ENCODE results near the gene SBNO2.
"Not testable (repeated sequence)": the region's sequence is repeated elsewhere in the genome, so short reads cannot be mapped to it uniquely, and the experiment has no call there.

SBNO2 gene

DNA sequence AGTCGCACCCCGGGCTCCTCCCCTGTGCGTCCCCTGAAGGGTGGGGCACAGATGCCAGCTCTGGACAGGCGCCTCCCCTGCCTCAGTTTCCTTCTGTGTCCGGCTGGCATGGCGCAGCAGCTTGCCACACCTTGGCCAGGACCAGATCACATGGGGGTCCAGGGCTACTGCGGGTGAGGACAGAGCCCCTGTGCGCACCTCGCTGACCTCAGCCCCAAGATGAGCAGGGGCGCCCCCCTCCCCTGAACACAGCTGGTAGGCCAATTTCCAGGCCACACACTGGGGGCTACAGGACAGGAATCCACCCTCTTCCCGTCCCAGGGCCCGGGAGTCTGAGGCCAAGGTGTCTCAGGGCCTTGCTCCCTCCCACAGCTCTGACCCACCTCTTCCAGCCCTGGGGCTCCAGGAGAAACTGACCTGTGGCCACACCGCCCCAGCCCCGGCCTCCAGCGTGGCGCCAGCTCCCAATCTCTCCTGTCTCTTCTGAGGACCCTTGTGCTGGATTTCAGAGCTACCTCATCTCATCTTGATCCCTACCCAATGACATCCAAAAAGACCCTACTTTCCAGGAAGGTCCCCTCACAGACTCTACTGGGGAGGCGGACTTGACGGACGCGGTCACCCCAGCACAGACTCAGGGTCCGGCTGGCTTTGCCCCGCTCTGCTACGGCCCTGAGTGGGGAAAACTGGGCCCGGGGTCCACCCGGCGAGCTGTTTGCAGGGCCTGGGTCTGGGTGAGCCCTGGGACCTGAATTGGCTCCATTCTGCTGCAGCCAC lies 28.2 kb downstream of the SBNO2 start:
- no peak for DNase-seq
- in situ Hi-C loops (cut with HindIII; ENCODE audit: low pct_ligation_motif_present, low pct_unique_long_range_greater_than_20kb, low sequenced_read_pairs) = no loop called here

DNA sequence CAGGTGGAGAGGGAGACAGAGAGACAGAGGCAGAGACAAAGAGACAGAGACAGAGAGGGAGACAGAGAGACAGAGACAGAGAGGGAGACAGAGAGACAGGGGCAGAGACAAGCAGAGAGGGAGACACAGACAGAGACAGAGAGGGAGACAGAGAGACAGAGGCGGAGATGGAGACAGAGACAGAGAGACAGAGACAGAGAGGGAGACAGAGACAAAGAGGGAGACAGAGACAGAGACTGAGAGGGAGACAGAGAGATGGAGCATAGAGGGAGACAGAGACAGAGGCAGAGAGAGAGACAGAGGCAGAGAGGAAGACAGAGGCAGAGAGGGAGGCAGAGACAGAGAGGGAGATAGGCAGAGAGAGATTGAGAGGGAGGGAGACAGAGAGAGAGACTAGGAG lies 29.3 kb downstream of the SBNO2 start:
- no peak for DNase-seq
- in situ Hi-C loops (cut with HindIII; ENCODE audit: low pct_ligation_motif_present, low pct_unique_long_range_greater_than_20kb, low sequenced_read_pairs) = no loop called here

DNA sequence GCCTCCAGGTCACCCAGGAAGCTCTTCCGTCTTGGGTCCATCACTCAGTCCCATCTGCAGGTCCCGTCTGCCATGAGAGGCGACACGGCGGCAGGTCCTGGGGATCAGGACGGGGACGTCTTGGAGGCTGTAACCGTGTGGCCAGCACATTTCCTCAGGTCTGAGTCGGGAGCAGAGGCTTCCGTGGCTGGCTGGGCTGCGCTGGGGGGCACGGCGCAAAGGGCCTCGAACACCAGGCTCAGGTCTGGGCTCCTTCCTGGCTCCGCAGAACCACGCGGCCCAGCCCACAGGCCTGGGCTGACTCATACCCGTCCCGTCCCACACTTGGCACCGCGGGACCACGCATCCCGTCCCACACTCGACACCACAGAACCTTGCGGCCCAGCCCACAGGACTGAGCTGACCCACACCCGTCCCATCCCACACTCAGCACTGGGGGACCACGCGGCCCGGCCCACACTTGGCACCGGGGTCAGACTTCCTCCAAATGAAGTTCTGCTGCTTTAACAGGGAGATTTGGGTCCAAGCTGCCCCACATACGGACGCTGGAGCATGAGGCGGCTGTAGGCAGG lies 30.2 kb downstream of the SBNO2 start:
- DNase-seq = no peak
- in situ Hi-C loops (cut with HindIII; ENCODE audit: low pct_ligation_motif_present, low pct_unique_long_range_greater_than_20kb, low sequenced_read_pairs) = no loop called here

DNA sequence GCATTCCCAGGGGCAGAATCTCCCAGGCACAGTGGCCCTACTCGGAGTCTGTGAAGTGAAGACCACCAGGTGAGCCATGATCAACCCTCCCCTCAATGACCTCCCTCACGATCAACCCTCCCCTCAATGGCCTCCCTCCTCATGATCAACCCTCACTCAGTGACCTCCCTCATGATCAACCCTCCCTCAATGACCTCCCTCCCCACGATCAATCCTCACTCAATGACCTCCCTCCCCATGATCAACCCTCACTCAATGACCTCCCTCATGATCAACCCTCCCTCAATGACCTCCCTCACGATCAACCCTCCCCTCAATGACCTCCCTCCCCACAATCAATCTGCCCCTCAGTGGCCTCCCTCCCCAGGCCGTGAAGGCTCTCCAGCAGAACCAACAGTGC lies 32.1 kb downstream of the SBNO2 start:
- in situ Hi-C loops (cut with HindIII; ENCODE audit: low pct_ligation_motif_present, low pct_unique_long_range_greater_than_20kb, low sequenced_read_pairs) = no loop called here
- no peak for DNase-seq

DNA sequence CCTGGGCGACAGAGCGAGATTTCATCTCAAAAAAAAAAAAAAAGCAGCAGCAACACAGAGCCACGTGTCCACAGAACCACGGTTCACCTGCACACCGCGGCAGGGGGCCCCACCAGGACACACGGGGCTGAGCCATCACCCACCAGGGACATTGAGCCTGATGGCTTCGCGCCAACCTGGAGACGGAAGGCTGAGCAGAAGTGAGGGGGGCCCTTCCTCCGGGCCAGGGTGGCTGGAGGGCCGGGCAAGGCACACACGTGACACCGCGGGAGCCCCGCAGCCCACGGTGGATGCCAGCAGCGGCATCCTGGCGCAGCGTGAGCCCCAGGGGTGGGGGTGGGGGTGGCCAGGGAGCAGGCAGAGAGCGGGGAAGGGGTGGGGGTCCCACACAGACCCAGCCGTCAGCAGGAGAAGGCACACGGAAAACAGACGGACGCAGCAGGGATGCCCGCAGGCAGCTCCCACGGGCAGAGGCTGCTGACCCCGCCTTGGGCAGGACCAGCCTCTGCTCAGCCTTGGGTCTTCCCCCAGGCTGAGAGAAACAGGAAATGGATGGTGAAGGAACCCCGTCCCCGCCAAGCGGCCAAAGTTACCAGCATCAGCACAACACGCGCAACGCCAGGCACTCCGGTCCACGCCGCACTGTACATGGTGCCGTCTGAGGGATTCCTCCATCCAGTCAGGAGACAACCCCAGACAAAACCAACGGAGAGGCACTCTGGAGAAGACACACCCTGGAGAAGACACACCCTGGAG lies 33.6 kb downstream of the SBNO2 start:
- in situ Hi-C loops (cut with HindIII; ENCODE audit: low pct_ligation_motif_present, low pct_unique_long_range_greater_than_20kb, low sequenced_read_pairs) = no loop called here
- no peak for DNase-seq

DNA sequence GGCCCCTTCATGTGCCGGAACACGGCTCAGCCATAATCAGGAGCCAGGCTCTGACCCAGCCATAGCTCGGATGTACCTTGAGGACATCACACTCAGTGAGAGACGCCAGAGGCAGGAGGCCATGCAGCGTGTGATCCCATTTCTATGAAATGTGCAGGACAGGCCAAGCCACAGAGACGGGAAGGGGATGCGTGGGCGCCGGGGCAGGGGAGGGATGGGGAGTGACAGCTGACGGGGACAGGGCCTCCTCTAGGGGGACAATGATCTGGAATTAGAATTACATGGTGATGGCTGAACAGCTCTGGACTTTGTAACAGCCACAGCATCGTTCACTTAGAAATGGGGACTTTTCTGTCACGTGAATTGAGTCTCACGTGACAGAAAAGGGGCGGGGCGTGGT lies 34.9 kb downstream of the SBNO2 start:
- in situ Hi-C loops (cut with HindIII; ENCODE audit: low pct_ligation_motif_present, low pct_unique_long_range_greater_than_20kb, low sequenced_read_pairs) = no loop called here
- no peak for DNase-seq

DNA sequence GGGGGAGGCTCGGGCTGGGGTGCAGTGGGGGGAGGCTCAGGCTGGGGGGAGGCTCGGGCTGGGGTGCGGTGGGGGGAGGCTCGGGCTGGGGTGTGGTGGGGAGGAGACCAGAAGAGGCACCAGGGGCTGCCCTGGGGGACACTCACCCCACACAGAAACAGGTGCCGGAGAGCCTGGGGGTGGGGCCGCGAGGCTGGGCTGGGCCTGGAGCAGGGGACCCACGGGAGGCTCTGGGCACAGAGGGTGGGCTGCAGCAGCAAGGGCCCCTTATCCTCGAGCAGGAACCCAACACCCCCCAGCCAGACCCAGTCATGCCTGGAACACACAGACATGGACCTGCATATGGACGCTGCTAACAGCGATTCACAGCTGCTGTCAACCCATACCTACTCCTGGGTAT lies 35.9 kb downstream of the SBNO2 start:
- no peak for DNase-seq
- in situ Hi-C loops (cut with HindIII; ENCODE audit: low pct_ligation_motif_present, low pct_unique_long_range_greater_than_20kb, low sequenced_read_pairs) = no loop called here

DNA sequence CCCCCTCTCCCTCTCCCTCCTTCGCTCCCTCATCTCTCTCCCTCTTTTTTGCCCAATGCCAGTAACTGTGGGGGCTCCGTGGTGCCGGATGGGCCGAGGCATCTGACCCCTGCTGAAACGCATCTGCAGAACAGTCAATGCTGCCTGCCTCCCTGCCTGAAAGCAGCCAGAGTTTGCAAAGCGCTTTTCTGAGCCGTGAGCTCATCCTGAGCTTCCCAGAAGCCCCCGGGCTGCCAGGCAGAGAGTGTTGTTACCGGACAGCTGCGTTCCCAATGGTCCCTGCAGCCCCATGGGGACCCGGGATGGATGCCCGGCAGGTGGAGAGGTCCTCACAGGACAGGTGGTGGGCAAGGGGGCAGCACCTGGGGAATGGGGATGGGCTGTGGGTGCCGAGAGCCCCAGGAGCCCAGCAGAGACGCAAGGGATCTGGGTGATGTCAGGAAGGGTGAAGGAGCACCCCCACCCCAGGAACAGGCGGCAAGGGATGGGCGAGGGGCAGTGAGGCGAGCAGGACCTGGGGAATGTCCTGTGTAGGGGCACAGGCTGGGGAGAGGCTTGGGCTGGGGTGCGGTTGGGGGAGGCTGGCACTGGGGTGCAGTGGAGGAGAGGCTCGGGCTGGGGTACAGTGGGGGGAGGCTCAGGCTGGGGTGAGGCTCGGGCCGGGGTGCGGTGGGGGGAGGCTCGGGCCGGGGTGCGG lies 37.3 kb downstream of the SBNO2 start:
- in situ Hi-C loops (cut with HindIII; ENCODE audit: low pct_ligation_motif_present, low pct_unique_long_range_greater_than_20kb, low sequenced_read_pairs) = no loop called here
- no peak for DNase-seq

DNA sequence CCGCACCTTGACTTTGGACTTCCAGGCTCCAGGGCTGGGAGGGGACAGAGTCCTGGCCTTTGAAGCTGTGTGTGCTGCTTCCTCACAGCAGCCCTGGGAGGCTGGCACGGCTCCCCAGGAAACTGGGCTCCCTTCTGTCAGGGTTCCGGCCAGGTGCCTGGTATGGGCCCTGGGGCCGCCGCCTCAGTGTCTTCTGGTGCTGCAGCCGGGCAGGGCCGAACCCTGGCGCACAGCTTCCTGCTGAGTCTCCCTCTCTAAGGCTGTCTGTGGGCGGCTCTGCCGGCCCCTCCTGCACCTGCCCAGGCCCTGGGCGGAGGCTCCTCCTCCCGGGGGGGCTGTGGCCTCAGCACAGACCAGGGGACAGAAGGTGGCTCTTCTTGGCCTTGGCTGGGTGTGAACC lies 37.9 kb downstream of the SBNO2 start:
- no peak for DNase-seq
- in situ Hi-C loops (cut with HindIII; ENCODE audit: low pct_ligation_motif_present, low pct_unique_long_range_greater_than_20kb, low sequenced_read_pairs) = no loop called here

DNA sequence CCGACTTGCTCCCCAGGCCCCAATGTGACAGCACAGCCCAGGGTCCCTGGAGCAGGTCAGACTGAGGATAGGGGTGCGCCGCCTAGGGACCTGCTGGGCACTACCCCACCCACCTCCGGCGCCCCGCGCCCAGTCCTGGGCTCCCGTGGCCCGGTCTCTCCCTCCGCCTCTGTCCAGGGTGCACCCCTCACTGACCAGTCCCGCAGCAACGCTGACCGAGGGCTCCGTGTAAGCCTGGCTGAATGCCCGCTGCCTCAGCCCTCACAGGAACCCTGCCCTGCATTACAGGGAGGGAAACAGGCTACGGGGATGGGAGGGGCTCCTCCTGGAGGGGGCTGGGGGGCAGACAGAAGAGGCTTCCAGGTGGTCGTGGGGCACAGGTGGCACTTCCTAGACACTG lies 38.6 kb downstream of the SBNO2 start:
- in situ Hi-C loops (cut with HindIII; ENCODE audit: low pct_ligation_motif_present, low pct_unique_long_range_greater_than_20kb, low sequenced_read_pairs) = no loop called here
- DNase-seq = no peak

DNA sequence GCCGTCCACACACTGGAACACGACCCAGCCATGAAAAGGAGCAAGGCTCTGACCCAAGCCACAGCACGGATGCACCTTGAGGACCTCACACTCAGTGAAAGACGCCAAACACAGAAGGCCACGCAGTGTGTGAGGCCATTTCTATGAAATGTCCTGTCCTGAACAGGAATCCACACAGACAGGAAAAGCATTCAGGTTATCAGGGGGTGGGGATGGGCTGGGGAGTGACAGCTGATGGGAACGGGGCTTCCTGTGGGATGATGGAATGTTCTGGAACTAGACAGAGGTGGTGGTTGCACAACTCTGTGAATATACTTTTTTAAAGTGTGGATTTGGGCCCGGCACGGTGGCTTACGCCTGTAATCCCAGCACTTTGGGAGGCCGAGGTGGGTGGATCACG lies 39.6 kb downstream of the SBNO2 start:
- DNase-seq = no peak
- in situ Hi-C loops (cut with HindIII; ENCODE audit: low pct_ligation_motif_present, low pct_unique_long_range_greater_than_20kb, low sequenced_read_pairs) = no loop called here

DNA sequence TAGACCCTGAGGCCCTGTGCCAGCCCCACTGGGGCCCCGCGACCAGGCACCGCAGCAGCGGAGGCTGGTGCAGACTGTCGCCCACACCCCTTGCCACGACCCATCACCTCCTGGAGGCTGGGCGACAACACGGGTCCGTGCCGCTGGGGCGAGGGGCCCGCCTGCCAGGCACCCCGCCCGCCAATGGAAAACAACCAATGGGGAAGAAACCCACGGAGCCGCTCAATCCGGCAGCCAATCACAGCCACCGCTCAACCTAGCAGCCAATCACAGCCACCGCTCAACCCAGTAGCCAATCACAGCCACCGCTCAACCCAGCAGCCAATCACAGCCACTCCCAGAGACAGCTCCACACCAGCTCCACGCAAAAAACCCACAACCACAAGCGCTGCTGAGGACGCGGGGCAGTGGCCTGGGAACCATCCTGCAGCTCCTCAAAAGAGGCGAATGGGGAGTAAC lies 40.6 kb downstream of the SBNO2 start:
- in situ Hi-C loops (cut with HindIII; ENCODE audit: low pct_ligation_motif_present, low pct_unique_long_range_greater_than_20kb, low sequenced_read_pairs) = no loop called here
- peak; percentile 27 for DNase-seq

DNA sequence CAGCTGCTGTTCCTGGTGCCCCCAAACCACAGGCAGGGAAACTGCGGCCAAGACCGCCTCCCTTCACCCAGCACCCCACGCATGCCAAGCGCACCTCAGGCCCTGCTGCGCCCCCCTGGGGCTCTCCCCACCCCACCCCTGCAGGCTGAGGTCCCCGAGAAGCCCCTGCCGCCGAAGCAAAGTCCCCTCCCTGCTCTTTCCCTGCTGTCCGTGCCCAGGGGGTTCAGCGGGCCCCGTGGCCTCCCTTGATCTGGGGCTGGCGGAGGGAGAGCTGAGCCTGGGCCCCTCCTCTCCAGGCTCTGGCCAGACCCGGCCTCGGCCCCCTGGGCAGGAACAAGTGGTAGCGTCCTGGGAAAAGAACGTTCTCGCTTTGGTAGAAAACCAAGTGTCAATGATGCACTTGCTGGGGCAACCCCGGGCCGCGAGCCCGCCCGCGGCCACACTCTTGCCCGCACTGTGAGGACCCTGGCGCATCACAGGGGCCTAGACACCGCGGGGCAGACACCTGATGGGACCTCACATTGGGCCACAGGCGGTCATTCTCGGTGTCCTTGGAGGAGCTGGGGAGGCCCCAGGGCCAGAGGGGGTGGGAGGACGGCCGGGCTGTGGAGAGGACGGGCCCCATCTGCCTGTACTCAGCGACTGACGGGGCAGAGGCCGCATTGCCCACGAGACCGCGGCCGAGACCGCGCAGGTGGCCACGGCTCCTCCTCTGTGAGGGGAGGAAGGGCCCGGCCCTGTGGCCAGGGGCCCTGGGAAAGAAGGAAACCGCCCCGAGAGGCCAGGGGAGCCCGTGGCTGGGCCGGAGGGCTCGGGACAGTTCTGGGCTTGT lies 41.3 kb downstream of the SBNO2 start:
- in situ Hi-C loops (cut with HindIII; ENCODE audit: low pct_ligation_motif_present, low pct_unique_long_range_greater_than_20kb, low sequenced_read_pairs) = no loop called here

DNA sequence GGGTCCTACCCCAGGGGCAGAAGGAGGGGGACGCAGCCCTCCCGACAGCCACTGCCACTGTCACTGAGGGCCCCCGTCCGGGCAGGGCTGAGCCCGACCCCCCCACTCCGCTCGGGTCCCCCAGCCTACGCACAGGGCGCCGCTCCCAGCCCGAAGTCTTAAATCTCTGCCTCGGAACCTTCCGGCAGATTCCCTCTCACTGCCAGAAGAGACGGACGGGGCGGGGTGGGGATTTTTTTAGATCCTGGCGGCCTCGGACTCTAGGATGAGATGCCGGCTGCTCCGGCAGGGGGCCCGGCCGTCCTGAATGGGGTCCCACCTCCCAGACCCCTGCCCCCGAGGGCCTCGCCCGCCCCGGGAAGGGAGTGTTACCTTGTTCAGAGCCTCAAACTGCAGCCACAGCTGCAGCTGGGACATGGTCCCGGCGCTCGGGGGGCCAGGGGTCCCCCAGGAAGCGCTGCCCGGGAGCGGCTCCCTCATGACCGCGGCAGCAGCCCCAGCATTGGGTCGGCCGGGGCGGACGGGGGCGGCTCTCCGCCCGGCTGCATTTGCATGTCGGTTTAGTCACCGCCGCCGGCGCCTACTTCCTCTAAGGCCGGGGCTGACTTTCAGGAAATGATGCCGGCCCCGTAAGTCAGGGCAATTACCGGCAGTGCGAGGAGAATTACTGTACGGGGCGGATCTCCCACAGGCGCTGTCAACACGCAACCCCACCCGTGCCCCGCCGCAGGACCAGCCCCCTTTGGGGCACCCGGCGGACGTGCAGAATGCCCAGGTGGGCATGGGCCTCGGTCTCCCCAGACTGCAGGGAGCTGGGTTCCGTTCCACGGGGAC lies 42.1 kb downstream of the SBNO2 start:
- DNase-seq = peak; percentile 85
- in situ Hi-C loops (cut with HindIII; ENCODE audit: low pct_ligation_motif_present, low pct_unique_long_range_greater_than_20kb, low sequenced_read_pairs) = no loop called here

More for the DNA sequence above, 41.3 kb downstream of the SBNO2 start:
- DNase-seq = no peak

DNA sequence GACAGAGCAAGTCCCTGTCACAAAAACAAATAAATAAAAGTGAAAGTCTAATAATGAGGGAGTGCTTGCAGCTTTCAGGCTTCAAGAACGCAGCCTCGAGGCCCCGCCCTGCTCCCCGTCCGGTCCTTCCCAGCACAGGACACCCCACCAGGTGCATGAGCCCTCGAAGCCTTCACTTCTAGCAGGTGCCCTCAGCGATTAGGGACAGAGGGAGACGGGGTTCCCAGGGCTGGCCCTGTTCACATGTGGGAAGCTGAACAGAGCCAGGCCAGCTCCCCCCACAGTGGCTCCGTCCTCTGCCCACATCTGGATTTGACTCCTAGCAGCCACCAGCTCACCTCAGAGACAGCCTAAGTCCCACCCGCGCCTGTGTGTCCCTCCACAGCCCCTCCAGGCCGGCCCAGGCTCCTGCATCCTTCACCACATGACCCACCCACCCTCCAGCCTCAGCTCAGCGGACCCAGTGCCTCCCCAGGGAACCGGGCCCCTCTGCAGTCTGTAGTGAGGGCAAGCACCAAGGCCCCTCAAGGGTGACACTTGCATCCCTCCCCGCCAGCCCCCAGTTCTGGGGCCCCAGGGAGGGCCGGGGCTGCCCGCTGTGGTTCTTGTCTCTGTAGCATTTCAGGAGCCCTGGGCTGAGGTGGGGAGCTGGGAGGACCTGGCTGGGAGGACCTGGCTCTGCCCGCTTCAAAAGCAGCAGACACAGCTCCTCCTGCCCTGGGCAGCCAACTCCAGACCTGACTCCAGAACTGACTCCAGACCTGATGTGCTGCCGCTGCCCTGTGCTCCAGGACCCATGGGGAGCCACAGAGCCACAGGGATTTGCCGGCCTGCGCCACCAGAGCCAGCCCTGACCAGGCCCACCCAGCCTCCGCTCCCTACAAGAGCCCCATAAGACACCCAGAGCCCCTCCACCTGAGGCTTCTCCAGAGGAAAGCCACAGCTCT lies 43.0 kb downstream of the SBNO2 start:
- in situ Hi-C loops (cut with HindIII; ENCODE audit: low pct_ligation_motif_present, low pct_unique_long_range_greater_than_20kb, low sequenced_read_pairs) = no loop called here
- no peak for DNase-seq

DNA sequence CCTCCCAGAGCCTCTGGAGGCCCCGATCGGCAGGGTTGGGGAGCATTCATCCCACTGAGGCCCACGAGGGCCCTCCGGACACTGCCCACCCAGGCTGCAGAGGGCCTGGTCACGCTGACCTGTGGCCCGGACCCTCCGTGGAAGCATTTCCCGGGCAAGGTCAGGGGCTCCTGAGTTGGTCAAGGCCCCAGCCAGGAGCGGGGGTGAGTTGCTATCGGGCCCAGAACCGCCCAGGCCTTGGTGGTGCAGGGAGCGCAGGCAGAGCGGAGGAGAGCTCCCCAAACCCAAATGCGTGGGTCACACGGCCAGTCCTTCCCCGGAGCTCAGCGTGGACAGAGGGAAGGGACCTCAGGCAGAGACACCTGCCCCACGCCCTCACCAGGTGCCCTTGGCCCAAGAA lies 44.5 kb downstream of the SBNO2 start:
- in situ Hi-C loops (cut with HindIII; ENCODE audit: low pct_ligation_motif_present, low pct_unique_long_range_greater_than_20kb, low sequenced_read_pairs) = no loop called here
- DNase-seq = no peak

DNA sequence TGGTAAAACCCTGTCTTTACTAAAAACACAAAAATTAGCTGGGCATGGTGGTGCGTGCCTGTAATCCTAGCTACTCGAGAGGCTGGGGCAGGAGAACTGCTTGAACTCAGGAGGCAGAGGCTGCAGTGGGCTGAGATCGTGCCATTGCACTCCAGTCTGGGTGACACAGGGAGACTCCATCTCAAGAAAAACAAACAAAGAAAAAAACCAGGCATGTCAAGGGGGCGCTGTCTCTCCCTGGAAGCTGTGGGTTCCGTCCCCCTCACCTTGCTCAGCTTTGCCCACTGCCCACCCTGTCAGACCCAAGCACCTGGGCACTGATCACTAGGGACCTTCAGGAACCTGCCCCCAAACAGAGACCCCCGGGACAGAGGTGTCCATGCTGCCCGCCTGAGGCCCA lies 45.0 kb downstream of the SBNO2 start:
- DNase-seq; in situ Hi-C loops (cut with HindIII; ENCODE audit: low pct_ligation_motif_present, low pct_unique_long_range_greater_than_20kb, low sequenced_read_pairs): not testable (repeated sequence)
